LHCN-M2 (cell line): ENCODE measurements around the gene SETD3. TPM values are rescaled to one million over a fixed set of nuclear protein-coding genes. Genes with fewer than 3 reads are reported as not detected.

Experiments used
- DNase-seq: peaks from one replicate; pipeline ENCODE4 v3.0.0-alpha.2; 2012; ENCODE audit warnings: low read depth
- total RNA-seq: library from RNA; depleted of rRNA; stranded (reverse); fragments of >200 nt; gene quantifications from 2 replicates; pipeline ENCODE4 v1.2.3, GENCODE V29; 2014

SETD3 gene
- total RNA-seq, 1 experiment from 2014 or later = 48.5 TPM

GRCh38 chr14:99424306-99424877, 56.3 kb downstream of the SETD3 start:
- DNase-seq = no peak

DNA sequence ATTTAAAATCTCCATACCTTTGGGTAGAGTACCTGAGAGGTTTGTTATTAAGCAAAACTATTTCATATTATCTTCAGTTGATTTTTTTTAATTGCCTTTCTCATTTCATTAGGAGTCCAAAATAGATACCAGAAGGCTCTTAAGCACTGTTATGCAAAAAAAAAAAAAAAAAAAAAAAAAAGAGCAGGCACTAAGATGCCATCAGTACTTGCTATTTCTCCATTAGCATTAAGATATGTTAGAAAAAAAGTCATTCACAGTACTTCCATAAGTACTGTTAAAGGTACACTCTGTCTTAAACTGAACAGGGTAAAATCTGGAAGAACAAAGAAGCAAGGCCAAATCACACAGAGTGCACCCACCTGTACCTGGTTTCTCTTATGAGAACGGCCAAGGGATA, 57.2 kb downstream of the SETD3 start:
- DNase-seq = no peak

- DNase-seq = no peak
Measured at GRCh38 chr14:99422228-99423010, 58.2 kb downstream of the SETD3 start.

DNA sequence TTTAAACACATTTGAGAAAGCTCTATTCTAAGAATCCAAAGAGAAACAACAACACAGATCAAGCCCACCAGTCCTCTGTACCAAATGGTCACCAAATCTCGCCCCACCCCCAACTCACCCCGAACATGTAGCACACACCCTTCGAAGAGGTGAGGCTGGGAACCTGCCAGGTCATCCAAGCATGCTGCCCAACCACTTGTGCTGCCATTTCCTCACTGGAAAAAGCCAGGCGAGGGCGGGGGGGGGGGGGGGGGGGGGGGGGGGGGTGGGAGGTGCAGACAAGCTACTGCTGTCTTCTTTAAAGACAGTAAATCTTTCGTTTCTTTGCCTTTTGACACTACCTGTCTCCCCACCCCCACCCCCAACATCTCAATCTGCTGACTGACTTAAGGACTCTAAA, 59.9 kb downstream of the SETD3 start:
- no peak for DNase-seq

GRCh38 chr14:99419905-99420304, 60.8 kb downstream of the SETD3 start:
- no peak for DNase-seq

DNA sequence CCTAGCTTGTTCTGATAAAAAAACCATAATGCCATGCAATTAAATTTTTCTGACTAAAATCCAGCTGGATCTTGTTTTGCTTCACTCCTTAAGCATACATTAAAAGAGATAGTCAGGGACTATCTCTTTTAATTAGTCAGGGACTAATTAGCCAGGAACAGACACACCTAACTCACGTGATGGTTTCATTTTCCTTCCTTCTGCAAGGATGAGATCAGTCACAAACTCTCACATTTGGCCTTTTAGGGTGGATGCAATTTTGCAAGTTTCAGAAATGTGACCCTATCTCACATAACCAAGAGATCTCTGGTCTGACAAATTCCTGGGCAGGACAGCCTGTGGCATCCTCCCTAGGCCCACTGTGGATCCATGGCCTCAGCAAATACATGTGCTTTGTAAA, 62.4 kb downstream of the SETD3 start:
- DNase-seq = no peak

GRCh38 chr14:99416909-99417308, 63.8 kb downstream of the SETD3 start:
- no peak for DNase-seq

GRCh38 chr14:99415496-99416281, 65.0 kb downstream of the SETD3 start:
- peak; percentile 80 for DNase-seq

DNA sequence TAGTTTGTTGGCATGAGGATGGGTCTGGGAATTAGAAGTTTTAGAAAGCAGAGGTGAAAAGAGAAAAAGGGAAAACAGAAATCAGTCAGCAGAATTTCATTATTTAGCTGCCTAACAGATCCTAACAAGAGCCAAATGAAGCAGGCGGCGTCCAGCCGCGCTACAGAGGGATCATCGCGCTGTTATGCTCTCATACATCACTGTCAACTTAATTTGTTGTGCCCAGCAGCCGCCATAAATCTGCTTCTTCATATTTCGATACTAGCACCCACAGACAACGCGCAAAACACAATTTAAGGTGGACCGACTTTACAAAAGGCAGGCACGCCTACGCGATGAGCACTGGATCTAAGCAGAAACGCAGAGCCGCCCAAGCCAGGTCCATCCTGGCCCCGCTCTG, 66.7 kb downstream of the SETD3 start:
- no peak for DNase-seq

DNA sequence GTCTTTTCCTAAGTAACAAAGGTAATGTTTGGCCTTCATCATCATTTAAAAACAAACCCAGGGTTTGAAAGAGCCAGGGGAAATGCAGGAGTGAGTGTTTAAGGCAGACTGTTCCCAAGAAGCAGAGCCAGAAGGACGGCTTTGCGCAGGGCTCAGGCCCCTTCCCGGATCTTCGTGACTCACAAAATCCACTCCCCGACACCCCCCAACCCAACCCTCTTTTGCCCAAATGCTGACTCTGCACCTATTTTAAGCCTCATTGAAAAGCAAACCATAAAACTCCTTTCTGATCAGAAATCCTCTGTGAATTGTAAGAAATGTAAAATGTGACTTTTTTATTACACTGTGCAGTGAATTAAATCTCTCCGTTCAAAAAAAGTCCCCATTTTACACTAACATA, 67.5 kb downstream of the SETD3 start:
- DNase-seq = no peak

- DNase-seq = no peak
Measured at GRCh38 chr14:99412117-99413061, 68.3 kb downstream of the SETD3 start.

DNA sequence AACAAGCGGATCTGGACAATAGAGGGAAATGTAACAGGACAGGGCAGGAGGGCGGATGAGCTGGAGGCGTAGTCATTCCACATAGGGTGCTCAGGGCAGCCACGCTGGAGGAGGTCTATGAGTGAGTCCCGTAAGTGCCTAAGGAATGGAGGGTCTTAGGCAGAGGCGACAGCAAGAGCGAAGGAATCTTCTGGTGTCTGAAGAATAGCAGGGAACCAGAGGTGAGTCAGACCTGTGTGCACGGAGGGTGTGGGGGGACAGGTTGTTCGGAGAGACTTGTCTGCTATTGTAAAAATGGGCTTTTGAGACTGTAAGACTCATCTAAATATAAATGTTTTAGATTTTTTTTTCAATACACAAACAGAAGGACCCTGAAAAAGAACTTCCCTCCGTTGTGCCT, 70.6 kb downstream of the SETD3 start:
- no peak for DNase-seq

GRCh38 chr14:99408971-99409289, 71.7 kb downstream of the SETD3 start:
- DNase-seq = no peak

DNA sequence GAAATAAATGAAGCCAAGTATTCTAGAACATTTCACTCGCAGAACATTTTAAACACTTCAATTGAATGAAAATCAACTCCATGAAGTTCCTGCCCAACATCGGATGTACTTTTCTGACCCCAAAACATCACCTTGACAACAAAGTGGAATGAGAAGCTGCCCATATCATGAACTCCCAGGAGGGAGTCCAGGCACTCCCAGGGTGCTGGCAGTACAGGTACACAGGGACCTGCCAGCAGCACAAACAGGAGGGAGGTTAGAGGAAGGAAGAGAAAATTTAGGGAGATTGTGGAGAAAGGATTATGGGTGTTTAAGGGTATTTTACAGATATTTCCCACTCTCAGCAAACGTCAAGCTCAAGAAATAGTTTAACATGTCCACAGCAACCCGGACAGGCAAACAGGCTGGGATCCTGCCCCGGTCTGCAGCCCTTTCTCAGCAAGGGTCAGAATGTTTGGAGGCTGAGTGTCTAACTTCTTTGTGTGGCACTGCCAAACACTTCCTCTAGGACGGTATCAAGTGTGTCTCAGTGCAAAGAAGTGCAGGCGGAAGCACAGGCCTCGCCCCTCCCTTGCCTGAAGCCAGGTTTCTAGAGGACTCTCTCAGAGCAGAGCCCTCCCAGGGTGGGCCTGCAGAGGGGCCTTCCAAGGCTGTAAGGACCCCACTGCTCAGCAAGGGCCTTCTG, 72.2 kb downstream of the SETD3 start:
- no peak for DNase-seq

DNA sequence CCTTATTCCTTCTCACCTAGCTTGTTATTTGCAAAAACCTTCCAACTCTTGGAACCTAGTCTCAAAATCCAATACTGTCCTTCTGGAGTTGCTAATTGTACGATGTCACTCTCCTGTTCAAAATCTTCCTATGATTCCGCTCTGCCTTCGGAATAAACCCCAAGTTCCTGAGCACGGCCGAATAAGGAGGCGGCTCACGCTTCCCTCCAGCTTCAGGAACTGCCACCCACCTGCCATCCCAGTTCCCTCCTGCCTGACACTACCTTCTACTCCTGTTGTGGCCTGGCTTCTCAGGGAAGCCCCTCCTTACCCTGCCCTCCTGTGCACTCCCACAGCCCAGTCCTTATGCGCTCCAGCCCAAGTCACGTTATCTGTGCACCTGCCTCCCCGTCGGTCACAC, 73.2 kb downstream of the SETD3 start:
- no peak for DNase-seq

GRCh38 chr14:99402950-99403349, 77.7 kb downstream of the SETD3 start:
- no peak for DNase-seq

- no peak for DNase-seq
Measured at GRCh38 chr14:99402285-99402648, 78.4 kb downstream of the SETD3 start.

GRCh38 chr14:99401621-99402284, 78.9 kb downstream of the SETD3 start:
- DNase-seq = no peak

- DNase-seq = no peak
Measured at GRCh38 chr14:99401211-99401610, 79.4 kb downstream of the SETD3 start.

DNA sequence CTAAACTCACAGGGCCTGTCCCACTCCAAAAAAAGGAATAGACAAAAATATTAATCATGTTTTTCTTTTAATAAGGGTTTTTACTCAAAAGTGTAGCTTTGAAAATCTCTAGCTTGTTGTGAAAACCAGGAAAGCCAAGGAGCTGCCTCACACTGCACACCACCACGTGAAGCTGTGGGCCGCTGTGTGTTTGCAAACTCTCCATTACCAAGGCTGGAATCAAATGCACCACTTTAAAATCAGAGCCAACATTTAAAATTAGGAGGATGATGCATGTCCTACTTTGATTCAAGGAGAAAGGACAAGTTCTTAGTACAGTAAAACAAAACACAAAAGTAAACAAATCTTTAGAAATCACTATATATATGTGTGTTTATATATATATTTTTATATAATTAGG, 83.0 kb downstream of the SETD3 start:
- no peak for DNase-seq
